IPS-18c (cell line): ENCODE results near the gene HLA-DMA.

Experiments
- H3K4me3 ChIP-seq: 2 replicates; pipeline ENCODE4 v1.7.0; 2013; ENCODE audit warnings: low read depth, mild to moderate bottlenecking, low read length, moderate library complexity; ENCODE audit not compliant: insufficient read depth
- H3K9me3 ChIP-seq: one replicate; pipeline ENCODE4 v1.6.1; 2013; ENCODE audit warnings: mild to moderate bottlenecking, low read length, moderate library complexity; ENCODE audit not compliant: control insufficient read depth, insufficient read depth

The HLA-DMA gene

DNA sequence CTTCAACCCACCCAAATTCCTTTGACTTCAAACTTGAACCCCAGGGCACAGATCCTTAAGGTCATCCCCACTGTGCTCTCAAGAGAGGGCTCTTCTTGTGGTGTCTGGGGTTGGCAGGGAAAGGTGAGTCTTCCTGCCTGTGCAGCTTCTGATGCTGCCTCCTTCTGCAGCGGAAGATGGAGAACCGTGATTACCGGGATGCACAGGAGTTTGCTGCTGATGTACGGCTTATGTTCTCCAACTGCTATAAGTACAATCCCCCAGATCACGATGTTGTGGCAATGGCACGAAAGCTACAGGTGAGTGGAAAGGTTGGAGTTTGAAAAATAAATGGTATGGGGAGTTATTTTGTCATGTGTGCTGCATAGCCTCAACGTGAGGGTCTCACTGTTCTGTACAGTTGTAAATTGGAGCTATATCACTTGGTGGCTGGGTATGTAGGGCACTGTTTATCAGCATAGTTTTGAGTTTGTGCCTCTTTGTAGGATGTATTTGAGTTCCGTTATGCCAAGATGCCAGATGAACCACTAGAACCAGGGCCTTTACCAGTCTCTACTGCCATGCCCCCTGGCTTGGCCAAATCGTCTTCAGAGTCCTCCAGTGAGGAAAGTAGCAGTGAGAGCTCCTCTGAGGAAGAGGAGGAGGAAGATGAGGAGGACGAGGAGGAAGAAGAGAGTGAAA lies 24.5 kb upstream of the HLA-DMA start:
- Histone ChIP-seq H3K4me3 (no peak overlapping the region), H3K9me3 (peaks cover 2% of the 10 kb centered on the region)

DNA sequence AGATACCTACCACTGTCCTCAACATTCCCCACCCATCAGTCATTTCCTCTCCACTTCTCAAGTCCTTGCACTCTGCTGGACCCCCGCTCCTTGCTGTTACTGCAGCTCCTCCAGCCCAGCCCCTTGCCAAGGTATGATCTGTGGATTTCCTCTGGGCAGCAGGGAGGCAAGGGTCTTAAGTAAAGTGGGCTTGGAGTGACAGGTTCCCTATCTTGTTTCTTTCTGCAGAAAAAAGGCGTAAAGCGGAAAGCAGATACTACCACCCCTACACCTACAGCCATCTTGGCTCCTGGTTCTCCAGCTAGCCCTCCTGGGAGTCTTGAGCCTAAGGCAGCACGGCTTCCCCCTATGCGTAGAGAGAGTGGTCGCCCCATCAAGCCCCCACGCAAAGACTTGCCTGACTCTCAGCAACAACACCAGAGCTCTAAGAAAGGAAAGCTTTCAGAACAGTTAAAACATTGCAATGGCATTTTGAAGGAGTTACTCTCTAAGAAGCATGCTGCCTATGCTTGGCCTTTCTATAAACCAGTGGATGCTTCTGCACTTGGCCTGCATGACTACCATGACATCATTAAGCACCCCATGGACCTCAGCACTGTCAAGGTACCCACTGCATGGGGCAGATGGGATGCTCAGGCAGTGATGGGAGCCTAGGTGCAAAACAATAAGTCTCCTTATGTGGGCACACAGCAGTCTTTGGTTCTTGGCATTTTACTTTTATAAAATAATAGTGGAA lies 23.6 kb upstream of the HLA-DMA start:
- peaks cover 2% of the 10 kb centered on the region for H3K9me3 ChIP-seq
- no peak overlapping the region for H3K4me3 ChIP-seq

DNA sequence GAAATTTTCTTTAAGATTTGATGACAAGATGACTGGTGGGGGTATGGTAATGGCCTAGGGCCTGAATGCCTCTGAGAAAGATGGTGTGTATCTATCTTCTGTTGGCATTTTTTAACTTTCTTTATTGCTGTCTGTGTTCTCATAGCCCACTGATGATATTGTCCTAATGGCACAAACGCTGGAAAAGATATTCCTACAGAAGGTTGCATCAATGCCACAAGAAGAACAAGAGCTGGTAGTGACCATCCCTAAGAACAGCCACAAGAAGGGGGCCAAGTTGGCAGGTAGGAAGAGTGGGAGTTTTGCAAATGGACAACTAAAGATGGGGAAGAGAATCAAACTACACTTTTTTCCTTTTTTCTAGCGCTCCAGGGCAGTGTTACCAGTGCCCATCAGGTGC lies 23.0 kb upstream of the HLA-DMA start:
- no peaks in the 10 kb centered on the region for H3K9me3 ChIP-seq
- no peak overlapping the region for H3K4me3 ChIP-seq

DNA sequence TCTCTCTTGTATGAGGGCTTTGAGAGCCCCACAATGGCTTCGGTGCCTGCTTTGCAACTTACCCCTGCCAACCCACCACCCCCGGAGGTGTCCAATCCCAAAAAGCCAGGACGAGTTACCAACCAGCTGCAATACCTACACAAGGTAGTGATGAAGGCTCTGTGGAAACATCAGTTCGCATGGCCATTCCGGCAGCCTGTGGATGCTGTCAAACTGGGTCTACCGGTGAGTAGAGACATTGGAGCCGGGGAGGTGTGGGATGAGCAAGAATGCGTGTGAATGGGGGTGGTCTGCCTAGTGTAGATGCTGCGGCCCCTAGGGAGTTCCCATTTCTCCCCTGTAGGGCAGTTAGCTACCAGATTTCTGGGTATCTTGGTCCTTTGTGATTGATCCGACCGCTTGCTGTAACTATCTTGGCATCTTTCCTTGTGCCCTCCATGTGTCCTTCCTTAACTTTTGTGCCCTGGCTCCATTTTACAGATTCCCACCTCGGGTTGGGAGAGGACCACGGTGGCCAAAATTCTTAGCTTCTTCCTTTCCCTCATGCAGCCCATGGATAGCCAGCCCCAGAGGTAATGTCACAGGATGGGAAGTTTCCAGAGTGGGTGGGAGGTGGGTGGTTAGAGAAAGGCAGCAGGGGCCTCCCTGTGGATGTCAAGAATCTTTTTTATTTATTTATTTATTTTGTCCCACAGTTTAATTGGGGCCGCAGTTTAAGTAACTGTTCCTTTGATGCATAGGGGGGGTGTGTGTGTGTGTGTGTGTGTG lies 21.8 kb upstream of the HLA-DMA start:
- Histone ChIP-seq H3K4me3 (peak overlapping the region; percentile 99), H3K9me3 (no peaks in the 10 kb centered on the region)

DNA sequence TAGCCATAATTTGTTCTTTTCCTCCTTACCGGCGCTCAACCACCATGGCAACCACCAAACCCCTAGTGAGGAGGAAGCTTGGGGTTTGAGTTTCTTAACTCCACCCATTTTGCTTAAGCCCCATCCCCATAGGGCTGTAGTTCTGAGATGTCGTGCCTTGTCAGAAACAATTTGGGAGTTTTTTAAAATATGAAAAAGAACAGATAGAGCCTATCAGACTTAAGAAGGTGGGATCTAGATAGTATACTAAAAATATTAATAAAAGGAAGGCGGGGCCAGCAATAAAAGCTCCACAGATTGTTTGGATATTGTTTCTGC lies 21.1 kb upstream of the HLA-DMA start:
- peak overlapping the region; percentile 99 for H3K4me3 ChIP-seq
- H3K9me3 ChIP-seq, result no peaks in the 10 kb centered on the region

DNA sequence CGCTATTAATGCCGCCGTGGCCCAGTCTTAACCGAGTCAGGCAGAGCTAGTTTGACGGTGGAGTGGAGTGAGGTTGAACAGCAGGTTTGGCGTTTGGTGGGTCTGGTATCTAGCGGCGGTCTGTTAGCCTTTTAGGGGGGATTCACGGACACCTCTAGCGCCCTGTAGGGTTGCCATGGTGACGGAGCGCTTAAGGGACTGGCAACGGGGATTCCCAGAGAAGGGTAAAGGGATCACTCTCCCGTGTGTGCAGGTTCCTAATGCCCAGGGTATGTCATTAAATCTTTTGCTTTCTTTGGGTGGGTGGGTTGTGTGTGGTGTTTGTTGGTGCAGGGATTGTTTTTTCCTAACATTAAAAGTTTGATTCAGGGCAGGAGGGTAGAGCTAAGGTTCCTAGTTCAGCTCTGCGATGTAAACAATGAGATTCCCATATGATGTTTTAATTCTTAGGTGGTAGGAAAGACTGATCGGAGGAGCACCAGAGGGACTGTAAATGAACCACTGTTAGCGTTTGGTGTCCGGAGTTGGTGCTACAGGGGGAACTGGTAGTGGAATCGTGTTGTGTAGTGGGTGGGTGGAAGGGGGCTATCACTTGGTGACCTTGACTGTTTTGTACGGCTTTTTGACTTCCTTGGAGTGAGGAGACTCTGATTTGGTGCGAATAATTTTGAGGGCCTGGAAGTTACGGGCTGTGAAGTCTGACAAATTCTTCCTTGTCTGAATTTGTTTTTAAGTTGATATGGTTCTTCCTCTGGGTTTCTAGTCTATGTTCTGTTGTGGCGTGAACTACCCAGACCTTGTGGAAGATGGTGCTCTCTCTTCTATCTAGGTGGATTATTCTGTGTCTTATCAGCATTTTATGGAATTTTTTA lies 20.5 kb upstream of the HLA-DMA start:
- H3K9me3 ChIP-seq, result no peaks in the 10 kb centered on the region
- H3K4me3 ChIP-seq, result peak overlapping the region; percentile 99

DNA sequence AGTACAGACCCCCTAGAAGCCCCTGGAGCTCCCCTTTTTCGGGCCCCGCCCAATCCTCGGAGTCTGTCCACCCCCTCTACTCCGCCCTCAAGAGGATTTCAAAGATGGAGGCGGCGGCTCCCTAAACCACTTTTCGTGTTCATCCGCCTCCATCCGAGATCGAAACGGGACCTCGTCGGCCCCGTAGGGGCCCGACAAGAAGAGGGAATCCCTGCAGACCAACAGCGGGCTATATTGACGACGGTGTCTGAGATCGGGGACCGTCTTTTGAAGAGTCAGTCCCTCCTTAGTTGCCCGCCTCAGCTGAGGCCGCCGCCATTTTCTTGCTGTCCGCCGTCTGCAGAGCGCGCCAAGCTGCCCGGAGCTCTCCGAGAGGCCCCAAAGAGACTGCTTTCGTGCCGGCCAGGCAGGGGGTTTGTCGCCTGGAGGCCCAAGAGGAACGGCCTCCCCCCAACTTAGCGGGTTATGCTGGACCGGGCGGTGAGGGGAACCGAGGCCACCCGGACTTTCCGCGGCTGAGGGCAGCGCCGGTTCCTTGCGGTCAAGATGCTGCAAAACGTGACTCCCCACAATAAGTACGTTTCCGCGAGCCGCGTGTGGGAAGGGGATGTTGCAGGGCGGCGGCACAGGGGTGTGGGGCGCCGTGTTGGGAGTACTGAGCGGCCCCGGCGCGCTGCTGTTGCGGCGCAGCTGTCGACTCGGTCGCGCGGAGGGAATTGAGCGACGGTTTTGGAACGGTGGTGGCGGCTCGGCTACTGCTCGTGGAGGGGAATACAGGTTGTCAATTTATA lies 19.7 kb upstream of the HLA-DMA start:
- H3K4me3 ChIP-seq, result peak overlapping the region; percentile 99
- no peaks in the 10 kb centered on the region for H3K9me3 ChIP-seq

DNA sequence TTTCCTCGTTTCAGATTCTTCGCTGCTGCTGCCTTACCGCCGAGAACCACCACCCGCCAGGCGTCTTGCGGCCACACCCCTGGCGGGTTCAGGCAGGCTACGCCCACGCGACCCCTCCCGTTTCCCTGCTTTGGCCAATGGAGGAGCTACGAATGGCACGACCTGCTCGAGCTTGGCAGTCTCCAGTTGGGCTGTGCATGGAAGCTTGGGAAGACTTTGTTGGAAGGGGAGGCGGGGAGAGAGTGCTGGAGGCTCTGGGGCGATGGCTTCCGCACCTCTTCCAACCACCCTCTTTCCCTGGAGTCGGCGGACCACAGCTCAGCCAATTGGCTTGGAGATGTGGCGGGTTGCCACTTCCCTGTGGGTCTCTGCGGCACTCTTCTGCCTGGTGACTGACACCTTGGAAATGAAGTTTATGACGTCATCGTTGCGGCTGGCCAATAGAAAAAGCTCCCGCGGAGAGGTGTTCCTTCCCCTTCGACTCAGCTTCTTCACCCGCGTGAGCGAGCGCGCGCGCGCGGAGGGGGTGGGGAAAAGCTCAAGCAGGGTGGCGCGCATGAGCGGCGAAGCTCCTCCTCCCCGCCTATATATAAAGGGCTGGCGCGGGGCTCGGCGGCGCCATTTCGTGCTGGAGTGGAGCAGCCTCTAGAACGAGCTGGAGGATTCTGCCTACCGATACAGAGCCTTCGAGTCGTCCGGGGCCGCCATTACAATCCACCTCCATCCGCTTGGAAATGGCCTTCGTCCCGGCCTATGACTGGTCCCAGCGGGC lies 18.9 kb upstream of the HLA-DMA start:
- no peaks in the 10 kb centered on the region for H3K9me3 ChIP-seq
- peak overlapping the region; percentile 99 for H3K4me3 ChIP-seq

DNA sequence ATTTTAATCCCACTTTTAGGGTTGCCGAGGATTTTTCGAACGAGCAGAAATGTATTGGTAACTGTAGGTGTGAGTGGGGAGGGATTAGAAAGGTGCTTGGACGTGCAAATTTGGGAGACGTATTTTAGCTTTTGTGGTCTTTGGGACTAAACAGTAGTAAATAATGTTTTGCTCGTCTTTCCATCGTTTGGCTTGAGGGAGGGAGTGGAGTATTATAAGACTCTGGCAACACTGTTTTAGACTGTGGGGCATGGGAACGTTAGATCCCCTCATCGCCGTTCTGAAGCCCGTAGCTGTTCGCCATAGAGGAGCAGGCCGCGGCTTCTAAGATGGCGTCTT lies 18.3 kb upstream of the HLA-DMA start:
- no peaks in the 10 kb centered on the region for H3K9me3 ChIP-seq

DNA sequence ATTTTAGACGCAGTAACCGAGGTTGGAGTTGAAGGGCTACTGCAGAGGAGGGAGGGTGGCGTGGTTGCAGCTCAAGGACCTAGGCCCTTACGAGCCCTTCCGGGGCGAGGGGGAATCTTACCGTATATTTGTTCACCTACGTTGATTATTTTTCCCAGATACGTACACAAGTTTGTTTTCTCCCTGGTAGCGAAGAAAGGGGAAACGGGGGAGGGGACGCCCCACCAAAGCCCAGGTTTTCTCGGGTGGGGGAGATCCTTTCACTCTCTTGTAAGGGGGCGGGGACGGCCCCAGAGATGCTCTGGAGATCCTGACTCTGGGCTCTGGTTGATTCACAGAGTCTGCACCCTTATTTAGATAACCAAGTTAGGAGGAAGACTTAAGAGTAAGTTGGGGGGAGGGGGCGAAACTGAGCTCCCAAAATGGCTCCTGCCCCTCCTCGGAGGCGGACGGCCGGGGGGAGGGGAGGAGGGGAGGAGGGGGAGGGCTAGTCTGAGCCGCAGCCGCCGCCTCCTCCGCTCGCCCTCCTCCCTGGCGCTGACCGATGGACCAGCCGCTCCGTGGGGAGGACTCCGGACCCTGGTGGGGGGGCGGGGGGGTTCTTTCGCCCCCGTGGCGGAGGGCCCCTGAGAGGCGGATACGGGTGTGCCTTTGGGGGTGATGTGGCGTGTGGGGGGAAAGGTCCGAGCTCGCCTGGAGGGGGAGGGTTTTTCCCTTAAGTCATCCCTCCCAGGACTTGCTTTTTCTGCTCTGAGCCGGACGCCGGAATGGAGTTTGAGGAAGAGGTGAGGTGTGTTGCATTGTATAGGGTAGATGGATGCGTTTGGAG lies 17.7 kb upstream of the HLA-DMA start:
- Histone ChIP-seq H3K4me3 (peak overlapping the region; percentile 99), H3K9me3 (no peaks in the 10 kb centered on the region)

More for the DNA sequence above, 18.3 kb upstream of the HLA-DMA start:
- peak overlapping the region; percentile 99 for H3K4me3 ChIP-seq

DNA sequence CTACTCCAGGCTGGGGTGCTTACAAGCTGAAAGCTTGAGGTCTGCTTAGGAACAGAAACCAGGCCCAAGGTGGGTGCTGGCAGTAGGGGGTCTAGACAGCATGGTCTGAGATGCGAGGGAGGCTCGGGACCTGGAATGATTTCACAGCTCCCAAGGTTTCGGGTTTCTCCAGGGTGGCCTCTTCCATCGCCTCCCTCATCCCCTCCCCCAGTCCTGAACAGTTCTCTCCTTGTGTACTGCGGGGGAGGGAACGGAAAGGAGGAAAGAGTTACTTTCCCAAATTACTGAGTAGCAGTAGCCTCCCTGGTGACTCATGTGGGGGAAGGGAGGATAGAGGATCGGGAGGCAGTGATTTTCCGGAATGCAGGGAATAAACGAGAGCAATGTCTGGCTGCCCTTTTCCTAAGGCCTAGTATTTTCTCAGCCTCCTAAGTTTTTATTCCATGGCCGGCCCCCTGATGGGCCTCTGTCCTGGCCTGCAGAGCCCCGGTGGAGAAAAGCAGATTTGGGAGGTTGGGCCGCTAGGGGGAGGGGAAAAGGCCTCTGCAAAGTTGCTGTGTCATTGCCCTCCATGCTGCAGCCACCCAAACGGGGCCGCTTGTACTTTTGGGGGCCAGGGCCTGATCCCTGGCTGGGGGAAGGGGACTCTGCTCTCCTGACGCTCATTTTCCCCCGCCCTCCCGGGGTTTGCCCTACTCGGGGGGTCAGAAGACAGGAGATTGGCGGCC lies 17.0 kb upstream of the HLA-DMA start:
- Histone ChIP-seq H3K4me3 (peak overlapping the region; percentile 99), H3K9me3 (no peaks in the 10 kb centered on the region)

DNA sequence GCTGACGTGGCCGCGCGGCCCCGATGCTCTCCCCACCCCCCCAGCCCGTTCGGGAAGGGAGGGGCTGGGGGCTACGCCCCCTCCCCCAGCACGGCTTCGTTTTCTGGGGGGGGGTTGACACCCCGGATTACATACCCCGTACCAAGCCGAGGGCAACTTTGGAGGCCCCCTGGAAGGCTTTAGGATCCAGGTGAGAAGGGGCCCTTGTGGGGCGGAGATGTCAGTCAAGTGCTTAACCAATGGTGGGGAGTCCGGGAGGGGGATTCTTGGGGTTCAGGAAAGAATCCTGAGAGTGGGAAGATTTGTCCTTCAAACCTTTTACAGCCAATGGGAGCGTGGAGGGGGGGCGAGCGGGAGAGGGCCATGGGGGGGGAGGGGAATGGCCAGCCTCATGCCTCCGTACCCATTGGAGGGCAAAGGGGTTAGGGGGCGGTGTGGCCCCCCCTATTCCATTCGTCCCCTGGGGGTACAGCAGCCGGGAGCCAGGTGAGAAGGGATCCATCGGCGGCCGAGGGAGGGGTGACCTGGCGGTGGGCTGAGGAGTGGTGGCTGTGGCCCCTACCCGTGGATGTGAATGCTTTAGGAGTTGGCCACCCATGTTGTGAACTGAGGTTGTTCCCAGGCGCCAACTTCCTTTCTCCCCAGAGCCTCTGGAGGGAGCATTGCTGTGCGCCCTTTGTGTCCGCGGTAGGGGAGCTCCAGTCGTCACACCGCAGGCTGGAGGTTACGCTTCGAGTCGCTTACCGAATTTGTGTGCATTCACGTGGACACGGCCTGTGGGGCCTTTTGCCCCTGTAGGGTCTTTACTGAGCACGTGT lies 16.2 kb upstream of the HLA-DMA start:
- H3K9me3 ChIP-seq, result no peaks in the 10 kb centered on the region
- peak overlapping the region; percentile 99 for H3K4me3 ChIP-seq

DNA sequence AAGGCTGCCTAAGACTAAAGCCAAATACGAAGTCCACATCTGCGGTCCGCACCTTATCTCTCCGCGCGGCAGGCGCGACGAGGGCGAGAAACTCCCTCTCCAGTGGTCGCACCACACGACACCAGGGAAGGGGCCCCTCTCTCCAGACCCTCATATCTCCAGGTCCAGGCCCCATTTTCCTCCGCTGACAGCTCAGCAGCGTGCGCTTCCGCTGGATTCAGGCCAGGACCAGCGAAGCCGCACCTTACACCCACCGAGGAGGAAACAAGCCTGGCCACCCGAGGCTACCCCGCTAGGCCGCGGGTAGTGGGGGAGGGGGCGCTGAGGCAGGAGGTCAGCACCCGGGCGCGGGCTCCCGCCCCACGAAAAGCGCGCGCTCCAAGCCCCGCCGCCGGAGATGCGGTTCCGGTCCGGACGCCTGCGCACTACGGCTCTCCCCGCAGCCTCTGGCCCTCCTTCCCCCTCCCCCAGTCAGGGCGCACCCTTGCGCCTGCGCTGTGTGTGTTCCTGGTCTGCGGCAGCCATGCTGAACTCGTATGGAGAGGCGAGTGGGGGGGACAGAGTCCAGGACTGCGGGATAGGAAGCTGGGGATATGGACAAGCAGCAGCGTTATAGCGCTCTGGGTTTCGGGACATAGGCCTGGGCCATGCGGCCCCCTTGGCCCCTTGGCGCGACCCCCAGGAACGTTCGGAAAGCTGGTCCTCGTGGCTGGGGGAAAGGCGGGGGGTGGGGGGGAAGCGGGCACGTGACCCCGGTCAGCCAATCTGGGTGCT lies 15.4 kb upstream of the HLA-DMA start, which contains the start of gene BRD2:
Gene BRD2, plus strand, starts transcription at position 502 of the 774 bp plus-strand sequence. CDS start 4,305 bp downstream, outside the sequence.
- no peaks in the 10 kb centered on the region for H3K9me3 ChIP-seq
- H3K4me3 ChIP-seq, result peak within 1 kb of the TSS; percentile 99
